Measurements from ENCODE around the gene DLG5.

Gene DLG5

DNA sequence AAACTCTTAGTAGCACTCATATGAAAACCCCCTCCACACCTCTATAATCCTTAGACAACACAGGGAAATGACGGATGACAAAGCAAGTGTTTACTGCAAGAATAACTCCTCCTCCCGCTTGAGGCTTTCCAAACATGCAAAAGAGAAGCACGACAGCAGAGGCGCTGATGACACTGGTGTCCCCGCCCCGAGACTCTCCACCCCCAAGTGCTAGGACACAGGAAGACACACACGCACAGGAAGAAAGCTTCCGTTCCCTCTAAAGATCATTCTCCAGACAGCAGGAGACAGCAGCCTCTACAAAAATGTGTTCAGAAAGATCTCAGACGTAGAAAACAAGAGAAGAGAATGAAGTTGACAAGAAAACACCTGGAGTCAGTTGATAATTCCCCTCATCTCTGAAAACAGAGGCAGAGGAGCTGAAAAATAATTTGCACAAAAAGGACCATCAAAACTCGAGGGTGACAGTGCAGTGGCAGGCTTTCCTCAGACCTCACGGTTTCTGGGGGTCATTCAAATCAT is 90.2 kb downstream of the DLG5 start:
- Histone ChIP-seq H3K9me3 (ENCODE audit: insufficient read depth, low read depth, low read length) (no peaks in the 10 kb centered on the region), H3K79me2 (ENCODE audit: insufficient read depth, low read length) (no peaks in the 10 kb centered on the region), H3K4me2 (ENCODE audit: low read depth, low read length, poor library complexity, severe bottlenecking) (no peak overlapping the region), H3K9ac (ENCODE audit: low read depth, low read length, poor library complexity, severe bottlenecking) (no peak overlapping the region), H3K36me3 (ENCODE audit: insufficient read depth, low read length) (peaks cover 59% of the 10 kb centered on the region; the same call in 1 of the 2 replicates), H3K4me3 (ENCODE audit: low read length, poor library complexity, severe bottlenecking) (no peak overlapping the region), H3K4me1 (ENCODE audit: insufficient read depth, low read length, poor library complexity, severe bottlenecking) (no peaks in the 10 kb centered on the region), H3F3A (ENCODE audit: low read depth) (no peaks in the 10 kb centered on the region), H3K9me2 (replicated peaks; ENCODE audit: low read depth, low read length) (no peaks in the 10 kb centered on the region), H2AFZ (ENCODE audit: low read length) (no peak overlapping the region), H3K27me3 (ENCODE audit: insufficient read depth, low read length, poor library complexity, severe bottlenecking) (no peaks in the 10 kb centered on the region), H4K20me1 (ENCODE audit: insufficient read depth, low read length, poor library complexity, severe bottlenecking) (no peaks in the 10 kb centered on the region)
- no peak for TF ChIP-seq EZH2phosphoT487 (IDR thresholded peaks at IDR 0.05; ENCODE audit: borderline replicate concordance)

DNA sequence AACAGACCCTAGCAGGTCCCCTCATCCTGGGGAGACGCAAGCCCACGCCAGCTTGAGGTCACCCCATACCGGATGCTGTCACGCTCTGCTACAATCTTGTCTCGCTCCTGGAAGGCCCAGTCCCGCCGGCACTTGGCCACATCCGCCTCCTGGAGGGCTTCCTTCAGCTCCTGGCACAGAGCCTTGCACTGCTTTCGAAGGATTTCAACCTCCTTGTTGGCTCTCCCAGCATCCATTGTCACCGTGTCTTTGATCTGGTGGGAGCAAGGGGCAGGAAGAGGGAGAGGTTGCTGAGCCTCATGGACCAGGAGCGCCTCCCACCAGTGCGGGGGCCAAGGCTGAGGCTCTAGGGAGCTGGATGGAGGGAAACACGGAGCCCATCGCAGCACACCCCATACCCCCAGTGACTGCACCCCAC is 90.9 kb downstream of the DLG5 start:
- Histone ChIP-seq H3K27me3 (ENCODE audit: insufficient read depth, low read length, poor library complexity, severe bottlenecking) (no peaks in the 10 kb centered on the region), H3K79me2 (ENCODE audit: insufficient read depth, low read length) (no peaks in the 10 kb centered on the region), H3K9ac (ENCODE audit: low read depth, low read length, poor library complexity, severe bottlenecking) (no peak overlapping the region), H3K4me2 (ENCODE audit: low read depth, low read length, poor library complexity, severe bottlenecking) (no peak overlapping the region), H3F3A (ENCODE audit: low read depth) (no peaks in the 10 kb centered on the region), H3K4me3 (ENCODE audit: low read length, poor library complexity, severe bottlenecking) (no peak overlapping the region), H3K4me1 (ENCODE audit: insufficient read depth, low read length, poor library complexity, severe bottlenecking) (no peaks in the 10 kb centered on the region), H3K9me3 (ENCODE audit: insufficient read depth, low read depth, low read length) (no peaks in the 10 kb centered on the region), H3K36me3 (ENCODE audit: insufficient read depth, low read length) (peaks cover 56% of the 10 kb centered on the region; the same call in 1 of the 2 replicates), H4K20me1 (ENCODE audit: insufficient read depth, low read length, poor library complexity, severe bottlenecking) (no peaks in the 10 kb centered on the region), H2AFZ (ENCODE audit: low read length) (no peak overlapping the region), H3K9me2 (replicated peaks; ENCODE audit: low read depth, low read length) (no peaks in the 10 kb centered on the region)
- TF ChIP-seq, protein P1, sequence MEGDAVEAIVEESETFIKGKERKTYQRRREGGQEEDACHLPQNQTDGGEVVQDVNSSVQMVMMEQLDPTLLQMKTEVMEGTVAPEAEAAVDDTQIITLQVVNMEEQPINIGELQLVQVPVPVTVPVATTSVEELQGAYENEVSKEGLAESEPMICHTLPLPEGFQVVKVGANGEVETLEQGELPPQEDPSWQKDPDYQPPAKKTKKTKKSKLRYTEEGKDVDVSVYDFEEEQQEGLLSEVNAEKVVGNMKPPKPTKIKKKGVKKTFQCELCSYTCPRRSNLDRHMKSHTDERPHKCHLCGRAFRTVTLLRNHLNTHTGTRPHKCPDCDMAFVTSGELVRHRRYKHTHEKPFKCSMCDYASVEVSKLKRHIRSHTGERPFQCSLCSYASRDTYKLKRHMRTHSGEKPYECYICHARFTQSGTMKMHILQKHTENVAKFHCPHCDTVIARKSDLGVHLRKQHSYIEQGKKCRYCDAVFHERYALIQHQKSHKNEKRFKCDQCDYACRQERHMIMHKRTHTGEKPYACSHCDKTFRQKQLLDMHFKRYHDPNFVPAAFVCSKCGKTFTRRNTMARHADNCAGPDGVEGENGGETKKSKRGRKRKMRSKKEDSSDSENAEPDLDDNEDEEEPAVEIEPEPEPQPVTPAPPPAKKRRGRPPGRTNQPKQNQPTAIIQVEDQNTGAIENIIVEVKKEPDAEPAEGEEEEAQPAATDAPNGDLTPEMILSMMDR (conservative IDR thresholded peaks at IDR 0.05; ENCODE audit: low read length): no peak
- no peak for TF ChIP-seq EZH2phosphoT487 (IDR thresholded peaks at IDR 0.05; ENCODE audit: borderline replicate concordance)

DNA sequence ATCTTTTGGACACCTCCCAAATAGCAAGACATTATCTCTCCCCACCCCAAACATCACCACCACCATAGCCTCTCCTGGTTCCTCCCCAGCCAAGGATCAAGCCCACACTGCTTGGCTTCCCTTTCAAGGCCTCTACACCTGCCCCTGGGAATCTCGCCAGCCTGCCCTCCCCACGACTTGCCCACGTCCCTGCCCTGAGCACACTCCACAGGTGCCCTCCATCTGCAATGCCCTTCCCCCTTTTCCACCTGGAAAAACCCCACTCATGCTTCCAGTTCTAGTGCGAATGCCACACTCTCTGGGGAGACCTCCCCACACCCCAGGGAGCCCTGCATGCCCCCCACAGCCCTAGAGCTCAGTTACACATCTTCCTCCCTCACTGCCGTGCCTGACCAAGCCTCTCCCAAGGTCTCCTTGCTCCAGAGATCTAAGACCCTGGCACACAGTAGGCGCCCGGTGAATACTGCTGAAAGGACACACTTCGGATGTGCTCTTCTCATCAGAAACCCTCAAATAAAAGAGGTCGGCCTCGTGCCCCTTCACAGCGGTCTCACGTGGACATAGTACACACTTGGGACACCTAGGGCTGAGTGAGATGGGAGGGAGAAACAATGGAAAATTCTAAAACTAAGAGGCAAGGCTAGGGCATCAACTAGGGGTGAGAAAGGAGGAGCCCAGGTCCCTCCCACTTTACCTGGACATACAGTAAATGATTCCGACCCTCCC is 91.4 kb downstream of the DLG5 start:
- no peaks in the 10 kb centered on the region for H3K27me3 ChIP-seq (ENCODE audit: insufficient read depth, low read length, poor library complexity, severe bottlenecking)
- no peaks in the 10 kb centered on the region for H3F3A ChIP-seq (ENCODE audit: low read depth)
- H3K9me3 ChIP-seq (ENCODE audit: insufficient read depth, low read depth, low read length): no peaks in the 10 kb centered on the region
- no peak overlapping the region for H3K4me3 ChIP-seq (ENCODE audit: low read length, poor library complexity, severe bottlenecking)
- no peak overlapping the region for H3K9ac ChIP-seq (ENCODE audit: low read depth, low read length, poor library complexity, severe bottlenecking)
- H3K4me2 ChIP-seq (ENCODE audit: low read depth, low read length, poor library complexity, severe bottlenecking): no peak overlapping the region
- H2AFZ ChIP-seq (ENCODE audit: low read length): no peak overlapping the region
- H3K36me3 ChIP-seq (ENCODE audit: insufficient read depth, low read length): peaks cover 59% of the 10 kb centered on the region; the same call in 1 of the 2 replicates
- TF ChIP-seq, protein P1 (conservative IDR thresholded peaks at IDR 0.05; ENCODE audit: low read length): no peak
- no peak for TF ChIP-seq EZH2phosphoT487 (IDR thresholded peaks at IDR 0.05; ENCODE audit: borderline replicate concordance)
- H3K9me2 ChIP-seq (replicated peaks; ENCODE audit: low read depth, low read length): no peaks in the 10 kb centered on the region
- no peaks in the 10 kb centered on the region for H3K4me1 ChIP-seq (ENCODE audit: insufficient read depth, low read length, poor library complexity, severe bottlenecking)
- no peaks in the 10 kb centered on the region for H4K20me1 ChIP-seq (ENCODE audit: insufficient read depth, low read length, poor library complexity, severe bottlenecking)
- no peaks in the 10 kb centered on the region for H3K79me2 ChIP-seq (ENCODE audit: insufficient read depth, low read length)

Measured in Loucy (cell line).